B cell (primary cell): ENCODE measurements around the gene GOLGA8M. TPM values are rescaled to one million over a fixed set of nuclear protein-coding genes. Genes with fewer than 3 reads are reported as not detected.
"Not testable (repeated sequence)": the region's sequence is repeated elsewhere in the genome, so short reads cannot be mapped to it uniquely, and the experiment has no call there.

Source experiments
- ATAC-seq: fragments of 200-7000 bp; cut with Tn5 transposase; one replicate; pipeline ENCODE4 v1.10.0; 2021; ENCODE audit warnings: low read depth, mild to moderate bottlenecking, moderate number of reproducible peaks, moderate library complexity
- CTCF ChIA-PET: fragments of 350-600 bp; sonication (Branson Sonifier 250); formaldehyde crosslinking; loops from one replicate; lab custom pipeline; 2021; ENCODE audit warnings: antibody characterized with exemption, inconsistent platforms; lab: Charles Lee
- POLR2A ChIA-PET: fragments of 350-600 bp; sonication (Branson Sonifier 250); formaldehyde crosslinking; loops from one replicate; lab custom pipeline; 2021; ENCODE audit warnings: antibody characterized with exemption; lab: Charles Lee
- DNase-seq: peaks from one replicate; pipeline ENCODE4 v3.0.0; 2013
- H2AFZ ChIP-seq: 2 replicates; pipeline ENCODE4 v1.6.1; 2012; ENCODE audit warnings: mild to moderate bottlenecking, low read depth, low read length; ENCODE audit not compliant: insufficient read depth, poor library complexity, severe bottlenecking
- H3K27ac ChIP-seq, 2 donors: 1 replicate in 1 of 2; 2 replicates in 1 of 2; pipeline ENCODE4 v1.5.1; 2012 to 2013; ENCODE audit warnings: low read length in 2 of 2, mild to moderate bottlenecking in 2 of 2, moderate library complexity in 1 of 2
- H3K27me3 ChIP-seq, 4 experiments: fragments of 200-600 bp in 1 of 4; sonication (generic) in 1 of 4; replicated peaks in 1 of 4; 1 replicate in 2 of 4; 2 replicates in 2 of 4; pipeline versions ENCODE4 v1.6.1 to v1.7.0; 2013 to 2016; ENCODE audit warnings: low read length in 3 of 4, mild to moderate bottlenecking in 2 of 4, mixed read lengths in 1 of 4, moderate library complexity in 1 of 4; ENCODE audit not compliant: insufficient read depth in 4 of 4, control insufficient read depth in 3 of 4; ENCODE audit errors: control extremely low read depth in 1 of 4
- H3K36me3 ChIP-seq, 2 experiments: replicated peaks in 1 of 2; 1 replicate in 1 of 2; 2 replicates in 1 of 2; pipeline versions ENCODE4 v1.6.1 to v1.7.1; 2013; ENCODE audit warnings: low read length in 1 of 2; ENCODE audit not compliant: insufficient read depth in 2 of 2, control insufficient read depth in 1 of 2; ENCODE audit errors: control extremely low read depth in 1 of 2, extremely low read depth in 1 of 2
- H3K4me1 ChIP-seq, 2 donors: fragments of 200-600 bp in 1 of 2; sonication (generic) in 1 of 2; 1 replicate in 1 of 2; 2 replicates in 1 of 2; pipeline versions ENCODE4 v1.5.1 to v1.6.1; 2013 to 2017; ENCODE audit warnings: low read length in 2 of 2; ENCODE audit not compliant: control insufficient read depth in 2 of 2, insufficient read depth in 2 of 2
- H3K4me2 ChIP-seq: replicated peaks from 2 replicates; pipeline ENCODE3; 2012; ENCODE audit warnings: mild to moderate bottlenecking, low read depth, low read length; ENCODE audit not compliant: poor library complexity, severe bottlenecking
- H3K4me3 ChIP-seq, 5 experiments: fragments of 200-600 bp in 1 of 5; sonication (generic) in 1 of 5; 1 replicate in 3 of 5; 2 replicates in 2 of 5; pipeline versions ENCODE4 v1.5.1 to v1.7.0; 2011 to 2016; ENCODE audit warnings: low read length in 4 of 5, mild to moderate bottlenecking in 4 of 5, low read depth in 2 of 5, control low read depth in 1 of 5, moderate library complexity in 1 of 5; ENCODE audit not compliant: insufficient read depth in 1 of 5; ENCODE audit errors: control extremely low read depth in 1 of 5, extremely low read depth in 1 of 5
- H3K79me2 ChIP-seq: fragments of 200-600 bp; sonication (generic); one replicate; pipeline ENCODE4 v1.6.0; 2016; ENCODE audit warnings: low read length; ENCODE audit not compliant: control insufficient read depth, insufficient read depth
- H3K9ac ChIP-seq: fragments of 200-600 bp; sonication (generic); 2 replicates; pipeline ENCODE4 v1.6.1; 2017; ENCODE audit warnings: mild to moderate bottlenecking, low read length, moderate library complexity
- H3K9me3 ChIP-seq, 3 donors: one replicate each; pipeline versions ENCODE4 v1.6.1 to v1.7.1; 2013; ENCODE audit warnings: low read length in 2 of 3; ENCODE audit not compliant: control insufficient read depth in 2 of 3, insufficient read depth in 1 of 3; ENCODE audit errors: control extremely low read depth in 1 of 3
- H4K20me1 ChIP-seq: 2 replicates; pipeline ENCODE4 v1.6.0; 2012; ENCODE audit warnings: mild to moderate bottlenecking, low read length; ENCODE audit not compliant: insufficient read depth, control insufficient read depth, poor library complexity, severe bottlenecking
- H3K27ac Mint-ChIP-seq: one replicate; pipeline ENCODE4 v1.8.0; 2021; ENCODE audit warnings: mixed read lengths
- H3K27me3 Mint-ChIP-seq: one replicate; pipeline ENCODE4 v1.8.0; 2021; ENCODE audit warnings: mixed read lengths
- H3K4me1 Mint-ChIP-seq: one replicate; pipeline ENCODE4 v1.8.0; 2021; ENCODE audit warnings: mixed read lengths
- H3K4me3 Mint-ChIP-seq: one replicate; pipeline ENCODE4 v1.8.0; 2021; ENCODE audit warnings: mixed read lengths
- H3K9me3 Mint-ChIP-seq: one replicate; pipeline ENCODE4 v1.8.0; 2022; ENCODE audit warnings: mixed read lengths; ENCODE audit not compliant: insufficient read depth
- WGBS: methylation state at CpG from one replicate; pipeline ENCODE4 v1.1.5; 2013; ENCODE audit warnings: missing lambda C conversion rate; ENCODE audit not compliant: insufficient coverage; 5-methylcytosine and 5-hydroxymethylcytosine counted together
- intact Hi-C: fragments of 100-400 bp; cut with micrococcal nuclease; formaldehyde crosslinking; loops from one replicate; pipeline ENCODE4 v1.10.0; 2022
- polyA plus RNA-seq: library from polyadenylated mRNA; depleted of rRNA; stranded (reverse); fragments of >200 nt; gene quantifications from 2 replicates; pipeline ENCODE4 v1.2.3, GENCODE V29; 2012
- total RNA-seq, 2 donors: library from RNA; stranded (reverse); fragments of 120-200 nt in 1 of 2; gene quantifications; 1 replicate in 1 of 2; 2 replicates in 1 of 2; pipeline versions ENCODE4 v1.2.3 to v1.2.4, GENCODE V29; 2013 to 2022

GOLGA8M gene
- total and polyA plus RNA-seq, 2 donors (not counting 1 experiment from before 2014, with no cell fraction given): 0.28 to 1.3 TPM

GRCh38 chr15:28702427-28702826 is 9.8 kb downstream of the GOLGA8M start:
- H3K4me3 Mint-ChIP-seq, H3K4me1 ChIP-seq, H3K9me3 ChIP-seq, POLR2A ChIA-PET, H3K27ac ChIP-seq, H4K20me1 ChIP-seq, H3K27me3 Mint-ChIP-seq, intact Hi-C loops, H3K9ac ChIP-seq, H3K27ac Mint-ChIP-seq, H3K27me3 ChIP-seq, H3K9me3 Mint-ChIP-seq, DNase-seq, ATAC-seq, H2AFZ ChIP-seq, H3K36me3 ChIP-seq, H3K4me2 ChIP-seq, H3K4me1 Mint-ChIP-seq, H3K79me2 ChIP-seq, H3K4me3 ChIP-seq, CTCF ChIA-PET: not testable (repeated sequence)
- WGBS: 82% methylated on average over 2 of the region's 11 CpGs

- intact Hi-C loops, CTCF ChIA-PET, H3K9me3 Mint-ChIP-seq, H3K79me2 ChIP-seq, H2AFZ ChIP-seq, H3K27ac Mint-ChIP-seq, DNase-seq, H3K4me1 Mint-ChIP-seq, H3K27ac ChIP-seq, H3K9ac ChIP-seq, H3K9me3 ChIP-seq, H3K27me3 ChIP-seq, H3K4me3 ChIP-seq, H3K4me1 ChIP-seq, H4K20me1 ChIP-seq, H3K4me3 Mint-ChIP-seq, ATAC-seq, H3K4me2 ChIP-seq, POLR2A ChIA-PET, H3K27me3 Mint-ChIP-seq, H3K36me3 ChIP-seq: not testable (repeated sequence)
- WGBS: 96% methylated on average over 22 of the region's 26 CpGs
These were observed 18.0 kb downstream of the GOLGA8M start for GRCh38 chr15:28694006-28694751.

GRCh38 chr15:28693021-28693420 is 19.2 kb downstream of the GOLGA8M start:
- POLR2A ChIA-PET, H3K27me3 ChIP-seq, H3K9me3 ChIP-seq, H3K36me3 ChIP-seq, H3K27me3 Mint-ChIP-seq, H3K79me2 ChIP-seq, H3K27ac ChIP-seq, H4K20me1 ChIP-seq, H3K4me3 Mint-ChIP-seq, H3K4me2 ChIP-seq, DNase-seq, H3K4me1 ChIP-seq, intact Hi-C loops, H3K9me3 Mint-ChIP-seq, H2AFZ ChIP-seq, H3K4me1 Mint-ChIP-seq, CTCF ChIA-PET, H3K4me3 ChIP-seq, ATAC-seq, H3K9ac ChIP-seq, H3K27ac Mint-ChIP-seq: not testable (repeated sequence)
- 100% methylated on average over 4 of the region's 14 CpGs for WGBS

- CTCF ChIA-PET, H3K4me1 Mint-ChIP-seq: not testable (repeated sequence)
These were observed 38.7 kb downstream of the GOLGA8M start for GRCh38 chr15:28673533-28673932.

More at GRCh38 chr15:28673533-28673932, 38.7 kb downstream of the GOLGA8M start:
- H3K36me3 ChIP-seq, H3K9me3 Mint-ChIP-seq, POLR2A ChIA-PET, H3K27me3 ChIP-seq, H3K4me2 ChIP-seq, H3K4me1 ChIP-seq, H3K27me3 Mint-ChIP-seq, H3K9ac ChIP-seq, H3K79me2 ChIP-seq, intact Hi-C loops, H3K27ac Mint-ChIP-seq, DNase-seq, H3K27ac ChIP-seq, H2AFZ ChIP-seq, H3K4me3 ChIP-seq, H3K4me3 Mint-ChIP-seq, ATAC-seq, H4K20me1 ChIP-seq, H3K9me3 ChIP-seq: not testable (repeated sequence)
- no CpG with 5 or more reads among the region's 2 CpGs for WGBS
